ENCODE results near the gene TMEM127. TPM values are rescaled to one million over a fixed set of nuclear protein-coding genes. Genes with fewer than 3 reads are reported as not detected.
A peak's percentile ranks its signal among the peaks of the same experiment; 100 is the strongest.

The TMEM127 gene
- total and polyA plus RNA-seq, 11 donors = 18.6 to 134 (median 103) TPM

- Histone ChIP-seq H3K27me3 (no peaks in the 10 kb centered on the region), H3K4me1 (peaks cover 11 to 98% (median 82%) of the 10 kb centered on the region in 12 donors), H3K36me3 (no peaks in the 10 kb centered on the region), H3K4me3 (no peak overlapping the region), H3K27ac (peak overlapping the region in 7 of 12 donors; percentile 11 to 97 (median 69)), H3K9me3 (no peaks in the 10 kb centered on the region)
- TF ChIP-seq CTCF (IDR thresholded peaks at IDR 0.05) = no peak
- no peak for TF ChIP-seq POLR2A (IDR thresholded peaks at IDR 0.05)
- DNase-seq = no peak
- 65 to 70% (median 66%) methylated on average over 4 of the region's 4 CpGs for WGBS, 4 donors
- intact Hi-C loops (cut with DNase I) = loop anchor here in 1 of 10 donors (10.0 kb wide), 1 partner anchor 332 kb away; the partner anchor contains the start of gene ARID5A
- ATAC-seq = no peak
Measured at GRCh38 chr2:96202152-96202854, 63.5 kb downstream of the TMEM127 start.

GRCh38 chr2:96201338-96201737, 64.5 kb downstream of the TMEM127 start:
- intact Hi-C loops (cut with DNase I) = loop anchor here in 1 of 10 donors (10.0 kb wide), 1 partner anchor 333 kb away; the partner anchor contains the start of gene ARID5A
- H3K27ac ChIP-seq = peak overlapping the region in 6 of 12 donors; percentile 3 to 97 (median 16)
- no peaks in the 10 kb centered on the region for H3K9me3 ChIP-seq
- DNase-seq (no peak), ATAC-seq (peak in 1 of 4 donors; percentile 2)
- peaks cover 9 to 93% (median 76%) of the 10 kb centered on the region in 12 donors for H3K4me1 ChIP-seq
- H3K36me3 ChIP-seq = no peaks in the 10 kb centered on the region
- H3K4me3 ChIP-seq = no peak overlapping the region
- TF ChIP-seq CTCF (IDR thresholded peaks at IDR 0.05) (no peak), POLR2A (IDR thresholded peaks at IDR 0.05) (no peak)
- H3K27me3 ChIP-seq = no peaks in the 10 kb centered on the region
- 53 to 68% (median 56%) methylated on average over 5 of the region's 5 CpGs for WGBS, 4 donors

GRCh38 chr2:96198921-96199320, 66.9 kb downstream of the TMEM127 start:
- ATAC-seq (no peak), DNase-seq (no peak)
- TF ChIP-seq POLR2A (IDR thresholded peaks at IDR 0.05) = no peak
- TF ChIP-seq CTCF (IDR thresholded peaks at IDR 0.05) = no peak
- Histone ChIP-seq H3K27ac (peak overlapping the region in 4 of 12 donors; percentile 8 to 91 (median 22)), H3K4me1 (peaks cover 6 to 90% (median 65%) of the 10 kb centered on the region in 12 donors), H3K36me3 (peaks cover 0 to 19% (median 14%) of the 10 kb centered on the region in 9 donors), H3K4me3 (no peak overlapping the region), H3K27me3 (no peaks in the 10 kb centered on the region), H3K9me3 (no peaks in the 10 kb centered on the region)
- intact Hi-C loops (cut with DNase I) = no loop called here
- WGBS, 4 donors = 65 to 75% (median 73%) methylated on average over 2 of the region's 2 CpGs

Other genes with a start within 250 kb of the TMEM127 start
- 10 to 100 TPM in 2 of 9 donors, 1 to 10 TPM in 7; 1.7 to 20.2 (median 5.5) TPM for gene GPAT2, start 231.1 kb downstream of the TMEM127 start, total RNA-seq
- gene GPAT2, start 231.1 kb downstream of the TMEM127 start, polyA plus RNA-seq = 1 to 10 TPM; 2.1 to 5.6 TPM
- 1 to 10 TPM; 2.2 to 6.1 (median 3.6) TPM for gene ADRA2B, start 149.4 kb downstream of the TMEM127 start, total RNA-seq
- gene ADRA2B, start 149.4 kb downstream of the TMEM127 start, polyA plus RNA-seq = 1 to 10 TPM; 1.5 to 3.5 TPM
- gene ASTL, start 127.5 kb downstream of the TMEM127 start, total RNA-seq = not detected
- gene ASTL, start 127.5 kb downstream of the TMEM127 start, polyA plus RNA-seq = under 1 TPM in 1 of 2 donors, not detected in 1; 0.14 TPM
- gene DUSP2, start 120.6 kb downstream of the TMEM127 start, total RNA-seq = 10 to 100 TPM in 1 of 9 donors, 1 to 10 TPM in 6, under 1 TPM in 2; 0.56 to 11.1 (median 2.7) TPM
- gene DUSP2, start 120.6 kb downstream of the TMEM127 start, polyA plus RNA-seq = 10 to 100 TPM in 1 of 2 donors, 1 to 10 TPM in 1; 1.4 to 23.1 TPM
- gene STARD7, start 57.2 kb downstream of the TMEM127 start, total RNA-seq = 100 to 1,000 TPM; 148 to 526 (median 188) TPM
- gene STARD7, start 57.2 kb downstream of the TMEM127 start, polyA plus RNA-seq = 100 to 1,000 TPM in 1 of 2 donors, 10 to 100 TPM in 1; 58.3 to 520 TPM
- gene CIAO1, start 228 bp upstream of the TMEM127 start, total RNA-seq = 100 to 1,000 TPM in 2 of 9 donors, 10 to 100 TPM in 7; 57.7 to 109 (median 68.7) TPM
- 10 to 100 TPM; 20.5 to 94.0 TPM for gene CIAO1, start 228 bp upstream of the TMEM127 start, polyA plus RNA-seq
- gene SNRNP200, start 39.5 kb upstream of the TMEM127 start, total RNA-seq = 10 to 100 TPM; 54.6 to 85.5 (median 66.6) TPM
- gene SNRNP200, start 39.5 kb upstream of the TMEM127 start, polyA plus RNA-seq = 10 to 100 TPM; 38.8 to 71.2 TPM
- gene ITPRIPL1, start 59.3 kb upstream of the TMEM127 start, total RNA-seq = 1 to 10 TPM in 7 of 9 donors, under 1 TPM in 2; 0.65 to 3.8 (median 1.5) TPM
- under 1 TPM; 0.80 to 0.83 TPM for gene ITPRIPL1, start 59.3 kb upstream of the TMEM127 start, polyA plus RNA-seq
- 1 to 10 TPM in 1 of 9 donors, under 1 TPM in 8; 0.19 to 7.4 (median 0.48) TPM for gene NCAPH, start 69.8 kb upstream of the TMEM127 start, total RNA-seq
- under 1 TPM; 0.46 to 0.64 TPM for gene NCAPH, start 69.8 kb upstream of the TMEM127 start, polyA plus RNA-seq
- gene NEURL3, start 239.4 kb upstream of the TMEM127 start, total RNA-seq = under 1 TPM in 2 of 9 donors, not detected in 7; 0.27 to 0.75 TPM
- gene NEURL3, start 239.4 kb upstream of the TMEM127 start, polyA plus RNA-seq = under 1 TPM in 1 of 2 donors, not detected in 1; 0.07 TPM

All from heart left ventricle (tissue), 16 donors.